Measurements from ENCODE around the gene KCNIP1. TPM values are rescaled to one million over a fixed set of nuclear protein-coding genes. Genes with fewer than 3 reads are reported as not detected.

Gene KCNIP1
- total RNA-seq, 1 donor from 2014 or later: not detected

- Mint-ChIP-seq H3K4me1 (ENCODE audit: low read depth) (no peaks in the 10 kb centered on the region), H3K27ac (no peak overlapping the region), H3K9me3 (no peaks in the 10 kb centered on the region), H3K27me3 (ENCODE audit: low read depth) (peaks cover 5% of the 10 kb centered on the region), H3K36me3 (ENCODE audit: low read depth) (no peaks in the 10 kb centered on the region), H3K4me3 (ENCODE audit: low read depth) (no peak overlapping the region)
- no peak for DNase-seq (ENCODE audit: low spot score)
- intact Hi-C loops (cut with micrococcal nuclease): no loop called here
These were observed 233.8 kb downstream of the KCNIP1 start for GRCh38 chr5:170737591-170737990.

- no peaks in the 10 kb centered on the region for H3K4me1 Mint-ChIP-seq (ENCODE audit: low read depth)
- no peaks in the 10 kb centered on the region for H3K36me3 Mint-ChIP-seq (ENCODE audit: low read depth)
These were observed 235.0 kb downstream of the KCNIP1 start for GRCh38 chr5:170738840-170739239.

DNA sequence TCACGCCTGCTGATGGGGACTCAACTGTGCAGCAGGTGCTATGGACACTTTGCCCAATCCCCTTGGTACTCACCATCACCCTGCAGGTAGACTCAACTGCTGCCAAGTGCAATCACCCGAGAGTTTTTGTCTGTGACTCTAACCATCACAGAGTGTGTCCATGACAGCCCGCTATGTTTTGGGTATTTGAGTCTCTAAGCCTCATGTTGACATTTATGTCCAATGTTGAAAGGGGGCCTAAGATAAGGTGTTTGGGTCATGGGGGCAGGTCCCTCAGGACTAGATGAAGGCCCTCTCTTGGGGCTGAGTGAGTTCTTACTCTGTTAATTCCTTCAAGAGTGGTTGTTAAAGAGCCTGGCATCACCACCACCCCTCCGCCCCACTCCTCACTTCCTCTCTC is 235.6 kb downstream of the KCNIP1 start:
- DNase-seq (ENCODE audit: low spot score): no peak
- intact Hi-C loops (cut with micrococcal nuclease): no loop called here
- Mint-ChIP-seq H3K27me3 (ENCODE audit: low read depth) (peaks cover 12% of the 10 kb centered on the region), H3K4me1 (ENCODE audit: low read depth) (no peaks in the 10 kb centered on the region), H3K9me3 (no peaks in the 10 kb centered on the region), H3K27ac (no peak overlapping the region), H3K36me3 (ENCODE audit: low read depth) (no peaks in the 10 kb centered on the region), H3K4me3 (ENCODE audit: low read depth) (no peak overlapping the region)

More at GRCh38 chr5:170738840-170739239, 235.0 kb downstream of the KCNIP1 start:
- H3K27ac Mint-ChIP-seq: no peak overlapping the region
- intact Hi-C loops (cut with micrococcal nuclease): no loop called here
- H3K27me3 Mint-ChIP-seq (ENCODE audit: low read depth): peaks cover 8% of the 10 kb centered on the region
- DNase-seq (ENCODE audit: low spot score): no peak
- H3K4me3 Mint-ChIP-seq (ENCODE audit: low read depth): no peak overlapping the region
- no peaks in the 10 kb centered on the region for H3K9me3 Mint-ChIP-seq

- DNase-seq (ENCODE audit: low spot score): no peak
- Mint-ChIP-seq H3K27me3 (ENCODE audit: low read depth) (peaks cover 16% of the 10 kb centered on the region), H3K36me3 (ENCODE audit: low read depth) (no peaks in the 10 kb centered on the region), H3K4me1 (ENCODE audit: low read depth) (no peaks in the 10 kb centered on the region), H3K4me3 (ENCODE audit: low read depth) (no peak overlapping the region), H3K27ac (no peak overlapping the region), H3K9me3 (no peaks in the 10 kb centered on the region)
- intact Hi-C loops (cut with micrococcal nuclease): no loop called here
These were observed 236.9 kb downstream of the KCNIP1 start for GRCh38 chr5:170740551-170741205.

DNA sequence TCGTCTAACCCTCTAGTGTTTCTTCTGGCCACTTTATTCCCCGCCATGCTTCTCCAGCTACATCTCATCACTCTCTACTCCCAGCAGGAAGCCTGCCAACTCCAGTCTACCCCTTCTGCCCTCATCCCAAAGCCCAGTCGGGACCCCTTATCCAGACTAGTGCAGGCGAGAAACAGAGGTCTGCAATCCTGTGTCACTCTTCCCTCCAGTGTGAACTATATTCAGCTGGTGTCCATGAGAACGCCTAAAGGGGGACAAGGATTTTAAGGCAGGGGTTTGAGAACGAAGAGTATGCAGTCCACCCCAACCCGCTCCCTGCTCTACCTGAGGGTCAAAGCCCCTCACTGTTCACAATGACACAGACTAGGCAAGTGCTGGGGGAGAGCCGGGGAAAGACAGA is 238.0 kb downstream of the KCNIP1 start:
- H3K4me1 Mint-ChIP-seq (ENCODE audit: low read depth): no peaks in the 10 kb centered on the region
- no peaks in the 10 kb centered on the region for H3K36me3 Mint-ChIP-seq (ENCODE audit: low read depth)
- intact Hi-C loops (cut with micrococcal nuclease): no loop called here
- no peaks in the 10 kb centered on the region for H3K9me3 Mint-ChIP-seq
- H3K27me3 Mint-ChIP-seq (ENCODE audit: low read depth): peaks cover 15% of the 10 kb centered on the region
- no peak for DNase-seq (ENCODE audit: low spot score)
- H3K27ac Mint-ChIP-seq: no peak overlapping the region
- no peak overlapping the region for H3K4me3 Mint-ChIP-seq (ENCODE audit: low read depth)

- Mint-ChIP-seq H3K27ac (no peak overlapping the region), H3K4me1 (ENCODE audit: low read depth) (no peaks in the 10 kb centered on the region), H3K36me3 (ENCODE audit: low read depth) (no peaks in the 10 kb centered on the region), H3K9me3 (no peaks in the 10 kb centered on the region), H3K4me3 (ENCODE audit: low read depth) (no peak overlapping the region), H3K27me3 (ENCODE audit: low read depth) (peaks cover 15% of the 10 kb centered on the region)
- intact Hi-C loops (cut with micrococcal nuclease): no loop called here
- no peak for DNase-seq (ENCODE audit: low spot score)
These were observed 240.0 kb downstream of the KCNIP1 start for GRCh38 chr5:170743876-170744212.

GRCh38 chr5:170745481-170746071 is 241.8 kb downstream of the KCNIP1 start:
- Mint-ChIP-seq H3K4me3 (ENCODE audit: low read depth) (no peak overlapping the region), H3K27me3 (ENCODE audit: low read depth) (peaks cover 17% of the 10 kb centered on the region), H3K4me1 (ENCODE audit: low read depth) (no peaks in the 10 kb centered on the region), H3K27ac (no peak overlapping the region), H3K36me3 (ENCODE audit: low read depth) (no peaks in the 10 kb centered on the region), H3K9me3 (no peaks in the 10 kb centered on the region)
- intact Hi-C loops (cut with micrococcal nuclease): no loop called here
- DNase-seq (ENCODE audit: low spot score): no peak

GRCh38 chr5:170746075-170746960 is 242.5 kb downstream of the KCNIP1 start:
- Mint-ChIP-seq H3K4me1 (ENCODE audit: low read depth) (no peaks in the 10 kb centered on the region), H3K4me3 (ENCODE audit: low read depth) (no peak overlapping the region), H3K9me3 (no peaks in the 10 kb centered on the region), H3K27me3 (ENCODE audit: low read depth) (peaks cover 17% of the 10 kb centered on the region), H3K27ac (no peak overlapping the region), H3K36me3 (ENCODE audit: low read depth) (no peaks in the 10 kb centered on the region)
- no peak for DNase-seq (ENCODE audit: low spot score)
- intact Hi-C loops (cut with micrococcal nuclease): no loop called here

DNA sequence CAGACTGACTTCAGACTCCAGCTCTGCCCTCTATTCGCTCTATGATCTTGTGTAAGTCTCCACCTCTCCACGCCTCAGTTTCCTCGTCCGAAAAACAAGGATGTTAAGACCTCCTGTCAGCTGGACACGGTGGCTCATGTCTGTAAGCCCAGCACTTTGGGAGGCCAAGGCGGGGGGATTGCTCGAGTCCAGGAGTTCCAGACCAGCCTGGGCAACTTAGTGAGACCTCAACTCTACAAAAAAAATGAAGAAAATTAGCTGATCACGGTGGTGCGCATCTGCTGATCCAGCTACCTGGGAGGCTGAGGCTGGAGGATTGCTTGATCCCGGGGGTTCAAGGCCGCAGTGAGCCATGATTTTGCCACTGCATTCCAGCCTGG is 243.1 kb downstream of the KCNIP1 start:
- Mint-ChIP-seq H3K27me3 (ENCODE audit: low read depth) (peaks cover 17% of the 10 kb centered on the region), H3K9me3 (no peaks in the 10 kb centered on the region), H3K4me1 (ENCODE audit: low read depth) (no peaks in the 10 kb centered on the region), H3K36me3 (ENCODE audit: low read depth) (no peaks in the 10 kb centered on the region), H3K4me3 (ENCODE audit: low read depth) (no peak overlapping the region), H3K27ac (no peak overlapping the region)
- intact Hi-C loops (cut with micrococcal nuclease): no loop called here
- no peak for DNase-seq (ENCODE audit: low spot score)

GRCh38 chr5:170747357-170747756 is 243.5 kb downstream of the KCNIP1 start:
- intact Hi-C loops (cut with micrococcal nuclease): no loop called here
- Mint-ChIP-seq H3K27ac (no peak overlapping the region), H3K4me1 (ENCODE audit: low read depth) (no peaks in the 10 kb centered on the region), H3K36me3 (ENCODE audit: low read depth) (no peaks in the 10 kb centered on the region), H3K4me3 (ENCODE audit: low read depth) (no peak overlapping the region), H3K9me3 (no peaks in the 10 kb centered on the region), H3K27me3 (ENCODE audit: low read depth) (peaks cover 17% of the 10 kb centered on the region)
- DNase-seq (ENCODE audit: low spot score): no peak

DNA sequence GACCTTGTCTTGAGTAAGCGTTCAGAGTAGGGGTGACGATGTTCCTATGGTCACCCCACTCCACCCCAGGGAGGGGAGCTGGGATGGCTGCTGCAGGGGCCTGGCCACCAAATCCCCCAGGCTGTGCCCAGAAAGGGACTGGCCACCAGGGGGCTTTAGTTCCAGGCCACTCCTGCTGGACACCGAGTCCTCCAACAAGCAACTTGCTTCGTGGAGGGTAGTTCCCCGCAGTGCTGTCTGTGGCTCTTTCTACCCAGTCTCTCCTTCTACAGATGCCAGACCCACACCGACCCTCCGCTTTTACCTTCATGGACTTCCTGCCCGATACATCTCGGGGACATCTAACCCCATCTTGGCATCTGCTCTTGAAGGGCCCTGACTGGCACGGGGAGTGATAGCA is 244.0 kb downstream of the KCNIP1 start:
- Mint-ChIP-seq H3K27me3 (ENCODE audit: low read depth) (peaks cover 17% of the 10 kb centered on the region), H3K4me3 (ENCODE audit: low read depth) (no peak overlapping the region), H3K36me3 (ENCODE audit: low read depth) (no peaks in the 10 kb centered on the region), H3K9me3 (no peaks in the 10 kb centered on the region), H3K27ac (no peak overlapping the region), H3K4me1 (ENCODE audit: low read depth) (no peaks in the 10 kb centered on the region)
- no peak for DNase-seq (ENCODE audit: low spot score)
- intact Hi-C loops (cut with micrococcal nuclease): no loop called here

DNA sequence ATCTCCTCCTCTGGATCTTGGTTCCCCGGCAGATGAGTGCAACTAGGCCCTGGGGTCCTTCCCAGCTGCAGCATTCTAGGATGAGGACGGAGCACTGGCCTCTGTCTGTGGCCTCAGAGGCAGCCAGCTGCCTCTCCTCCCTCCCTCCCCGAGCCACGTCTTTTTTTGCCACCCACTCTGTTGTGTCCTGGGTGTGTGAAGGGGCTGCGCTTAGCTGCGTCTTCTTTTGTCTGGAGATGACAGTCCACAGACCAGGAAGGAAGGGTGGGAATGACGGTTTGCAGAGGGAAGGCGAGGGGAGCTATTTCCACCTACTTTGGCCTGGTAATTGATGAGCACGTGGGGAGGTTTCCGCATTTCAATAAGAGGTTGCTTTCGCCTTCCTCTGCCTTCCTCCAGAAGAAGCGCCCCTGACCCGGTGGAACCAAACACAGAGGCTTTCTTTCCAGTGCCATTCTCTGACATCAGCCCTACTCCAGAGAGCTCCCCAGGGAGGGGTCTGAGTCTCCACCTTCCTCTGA is 245.2 kb downstream of the KCNIP1 start:
- H3K27me3 Mint-ChIP-seq (ENCODE audit: low read depth): peaks cover 10% of the 10 kb centered on the region
- intact Hi-C loops (cut with micrococcal nuclease): no loop called here
- no peak overlapping the region for H3K4me3 Mint-ChIP-seq (ENCODE audit: low read depth)
- H3K4me1 Mint-ChIP-seq (ENCODE audit: low read depth): no peaks in the 10 kb centered on the region
- no peaks in the 10 kb centered on the region for H3K36me3 Mint-ChIP-seq (ENCODE audit: low read depth)
- H3K27ac Mint-ChIP-seq: no peak overlapping the region
- DNase-seq (ENCODE audit: low spot score): no peak
- no peaks in the 10 kb centered on the region for H3K9me3 Mint-ChIP-seq

- no peak for DNase-seq (ENCODE audit: low spot score)
- intact Hi-C loops (cut with micrococcal nuclease): no loop called here
These were observed 246.2 kb downstream of the KCNIP1 start for GRCh38 chr5:170749911-170750431.

More at GRCh38 chr5:170749911-170750431, 246.2 kb downstream of the KCNIP1 start:
- H3K4me3 Mint-ChIP-seq (ENCODE audit: low read depth): no peak overlapping the region
- peaks cover 4% of the 10 kb centered on the region for H3K27me3 Mint-ChIP-seq (ENCODE audit: low read depth)
- H3K4me1 Mint-ChIP-seq (ENCODE audit: low read depth): no peaks in the 10 kb centered on the region
- no peaks in the 10 kb centered on the region for H3K9me3 Mint-ChIP-seq
- H3K36me3 Mint-ChIP-seq (ENCODE audit: low read depth): no peaks in the 10 kb centered on the region
- no peak overlapping the region for H3K27ac Mint-ChIP-seq
